Epidermal melanocyte (primary cell): ENCODE data around the gene DCDC2C.
"Not testable (repeated sequence)": the region's sequence is repeated elsewhere in the genome, so short reads cannot be mapped to it uniquely, and the experiment has no call there.

Experiments used
- DNase-seq: peaks from one replicate; pipeline ENCODE4 v3.0.0; 2011; ENCODE audit warnings: low spot score; ENCODE audit not compliant: insufficient read length

The DCDC2C gene

DNA sequence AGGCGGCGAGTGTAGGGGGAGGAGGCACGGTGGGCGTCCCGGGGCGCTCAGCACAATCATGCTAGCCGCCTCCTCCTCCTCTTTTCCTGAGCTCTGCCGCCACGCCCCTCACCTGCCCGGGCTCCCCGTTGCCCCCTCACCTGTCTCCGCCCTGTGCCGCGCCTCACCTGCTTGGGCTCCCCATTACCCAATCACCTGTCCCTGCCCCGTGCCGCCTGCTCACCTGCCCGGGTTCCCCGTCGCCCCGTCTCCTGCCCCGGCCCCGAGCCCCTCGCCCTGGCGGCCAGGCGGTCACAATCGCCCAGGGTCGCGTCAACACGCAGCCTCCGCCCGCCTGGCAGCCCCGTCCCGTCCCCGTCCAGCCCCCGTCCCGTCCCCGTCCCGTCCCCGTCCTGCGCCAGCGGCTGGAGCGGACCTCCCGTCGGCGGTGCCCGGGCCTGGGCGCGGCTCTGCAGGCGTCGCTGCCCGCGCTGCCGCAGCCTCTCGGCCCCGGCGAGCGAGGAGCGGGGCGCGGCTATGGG, at the start of gene DCDC2C:
DCDC2C (plus strand) TSS at position 340 of the 521 bp plus-strand sequence; CDS start at position 517, 177 bp downstream.
- DNase-seq = no peak

- DNase-seq = no peak
These were observed 49.4 kb upstream of the DCDC2C start for GRCh38 chr2:3654011-3654410.

GRCh38 chr2:3654531-3655225, 48.7 kb upstream of the DCDC2C start:
- DNase-seq = no peak

DNA sequence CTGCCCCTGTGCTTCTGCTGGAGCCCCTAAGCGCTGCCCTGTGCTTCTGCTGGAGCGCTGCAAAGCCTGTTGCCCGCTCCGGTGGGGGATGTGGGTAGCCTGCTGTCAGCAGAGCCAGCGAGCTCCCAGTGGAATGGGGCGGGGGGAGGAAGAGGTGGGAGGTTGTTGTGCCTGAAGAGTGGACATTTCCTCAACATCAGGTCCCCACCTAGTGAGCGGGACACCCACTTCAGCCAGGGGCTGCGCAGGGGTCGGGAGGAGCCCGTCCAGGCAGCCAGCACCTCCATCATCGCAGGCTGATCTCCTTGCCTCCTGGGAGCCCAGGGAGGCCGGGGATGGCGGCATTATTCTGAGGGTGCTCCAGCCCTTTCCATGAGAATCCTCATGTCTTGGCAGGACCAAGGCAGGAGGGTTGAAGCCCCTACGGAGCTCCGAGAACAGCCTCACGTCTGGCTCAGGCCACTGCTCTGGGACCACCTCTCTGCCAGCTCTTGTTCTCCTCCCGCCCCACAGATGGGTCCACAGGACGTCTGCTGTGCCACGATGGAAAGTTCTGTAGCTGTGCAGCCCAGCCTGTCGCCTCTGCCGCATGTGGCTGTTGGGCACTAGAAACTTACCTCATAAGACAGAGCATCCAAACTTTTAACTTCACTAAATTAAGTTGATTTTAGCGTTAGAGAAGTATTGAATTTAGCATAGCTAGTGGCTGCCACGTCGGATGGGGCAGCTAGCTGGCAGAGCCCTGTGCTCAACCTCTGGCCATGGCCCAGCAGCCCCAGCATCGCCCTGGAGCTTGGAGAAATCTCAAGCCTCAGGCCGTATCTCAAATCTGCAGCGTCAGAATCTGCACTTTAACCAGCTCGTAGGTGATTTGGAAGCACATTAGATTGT, 47.3 kb upstream of the DCDC2C start:
- no peak for DNase-seq

DNA sequence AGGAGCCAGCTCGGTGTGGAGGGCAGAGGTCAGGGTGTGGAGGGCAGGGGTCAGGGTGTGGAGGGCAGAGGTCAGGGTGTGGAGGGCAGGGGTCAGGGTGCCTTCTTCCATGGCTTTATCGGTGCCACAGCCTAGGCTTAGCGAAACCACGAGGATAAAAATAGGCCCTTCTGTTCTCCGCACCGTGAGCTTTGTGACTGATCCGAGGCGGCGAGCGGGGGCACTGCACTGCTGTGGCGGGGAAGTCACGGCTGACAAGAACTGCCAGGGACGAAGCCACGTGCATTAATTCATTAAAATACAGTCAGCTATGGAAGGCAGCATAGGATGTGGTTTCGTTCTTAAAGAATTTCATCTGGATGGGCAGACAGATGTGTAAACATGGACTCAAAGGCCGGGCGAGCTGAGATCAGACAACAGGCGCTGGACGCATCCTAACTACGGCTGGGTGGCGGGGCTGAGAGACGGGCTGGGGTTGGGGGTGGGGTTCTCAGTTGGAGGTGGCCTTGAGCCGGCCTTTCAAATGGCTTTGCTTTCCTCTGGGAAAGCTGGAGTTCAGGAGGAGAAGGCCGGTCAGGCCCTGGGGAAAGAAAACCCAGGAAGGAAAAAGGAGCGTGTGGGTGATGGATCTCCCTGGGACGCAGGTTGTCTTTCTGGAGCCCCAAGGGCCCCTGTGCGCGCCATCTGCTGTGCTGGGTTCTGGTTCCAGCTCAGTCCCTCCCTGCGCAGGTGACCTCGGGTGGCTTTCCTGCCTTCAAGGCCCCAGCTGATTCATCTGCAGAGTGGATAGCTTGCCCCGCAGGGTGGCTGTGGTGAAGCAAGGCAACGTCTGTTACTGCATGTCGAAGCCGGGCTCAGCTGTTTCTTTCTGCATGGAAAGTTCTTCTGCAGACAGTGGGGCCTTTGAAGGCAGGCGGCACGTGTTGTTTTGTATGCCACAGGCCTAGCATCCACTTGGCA, 46.3 kb upstream of the DCDC2C start:
- DNase-seq = peak; percentile 37

- no peak for DNase-seq
These were observed 45.5 kb upstream of the DCDC2C start, which contains the start of gene ALLC for GRCh38 chr2:3657881-3658280. Gene ALLC (plus strand): TSS chr2:3658200. CDS start chr2:3671158, 12,958 bp downstream.

- DNase-seq = no peak
These were observed 43.6 kb upstream of the DCDC2C start for GRCh38 chr2:3659447-3660432.

DNA sequence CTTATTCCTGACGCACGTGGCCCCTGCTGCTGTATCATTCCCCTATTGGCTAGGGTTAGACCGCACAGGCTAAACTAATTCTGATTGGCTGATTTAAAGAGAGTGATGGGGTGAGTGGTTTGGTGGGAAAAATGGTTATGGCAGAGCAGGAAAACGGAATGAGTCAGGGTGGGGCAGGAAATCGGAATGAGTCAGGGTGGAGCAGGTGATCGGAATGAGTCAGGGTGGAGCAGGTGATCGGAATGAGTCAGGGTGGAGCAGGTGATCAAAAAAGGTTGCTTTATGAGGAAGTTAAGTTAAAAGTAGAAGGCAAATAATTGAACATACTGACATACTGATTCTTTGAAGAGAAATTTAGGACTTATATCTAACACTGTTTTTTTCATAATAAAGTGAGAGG, 42.7 kb upstream of the DCDC2C start:
- not testable (repeated sequence) for DNase-seq

DNA sequence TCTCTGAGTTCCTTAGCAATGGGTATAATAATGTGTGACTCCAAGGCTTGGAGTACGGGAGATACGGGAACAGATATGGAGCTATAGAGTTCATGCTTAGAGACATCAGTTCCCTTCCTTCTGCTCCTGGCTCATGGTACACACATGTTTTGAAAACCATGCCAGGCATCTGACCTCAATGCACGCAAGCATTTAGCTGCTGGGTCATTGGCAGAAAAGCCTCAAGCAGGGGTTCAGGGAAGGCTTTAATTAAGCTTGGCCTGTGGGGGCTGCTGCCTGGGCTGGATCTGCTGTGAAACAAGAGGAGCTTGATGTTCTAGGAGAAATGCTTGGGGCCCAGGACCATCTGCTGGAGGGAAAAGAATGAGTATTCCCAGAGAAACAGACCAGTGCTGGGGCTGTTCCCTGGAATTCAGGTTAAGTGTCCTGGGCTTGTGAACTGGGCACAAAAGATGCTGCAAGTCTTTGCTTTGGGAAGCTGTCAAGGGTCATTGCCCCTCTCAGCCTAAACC, 42.2 kb upstream of the DCDC2C start:
- DNase-seq = no peak

- no peak for DNase-seq
These were observed 41.1 kb upstream of the DCDC2C start for GRCh38 chr2:3662239-3662638.

GRCh38 chr2:3664118-3664517, 39.3 kb upstream of the DCDC2C start:
- DNase-seq = no peak

DNA sequence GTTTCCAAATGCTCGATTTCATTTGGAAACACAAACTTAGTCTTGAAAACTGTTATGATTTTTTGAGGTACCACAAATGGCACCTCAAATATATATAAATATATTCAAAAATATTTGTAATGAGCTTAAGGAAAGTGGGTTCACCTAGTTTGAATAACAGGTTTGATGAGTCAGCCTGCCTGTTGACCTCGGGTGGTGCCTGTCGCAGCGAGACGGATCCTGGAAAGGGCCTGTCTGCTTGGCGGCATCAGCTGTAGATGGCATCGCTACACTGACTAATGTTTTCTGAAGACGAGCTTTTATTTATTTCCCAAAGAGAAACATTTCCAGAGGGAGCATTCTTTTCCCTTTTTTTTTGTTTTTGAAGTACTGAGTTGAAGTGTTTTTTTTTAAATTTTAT, 38.5 kb upstream of the DCDC2C start:
- DNase-seq = no peak

DNA sequence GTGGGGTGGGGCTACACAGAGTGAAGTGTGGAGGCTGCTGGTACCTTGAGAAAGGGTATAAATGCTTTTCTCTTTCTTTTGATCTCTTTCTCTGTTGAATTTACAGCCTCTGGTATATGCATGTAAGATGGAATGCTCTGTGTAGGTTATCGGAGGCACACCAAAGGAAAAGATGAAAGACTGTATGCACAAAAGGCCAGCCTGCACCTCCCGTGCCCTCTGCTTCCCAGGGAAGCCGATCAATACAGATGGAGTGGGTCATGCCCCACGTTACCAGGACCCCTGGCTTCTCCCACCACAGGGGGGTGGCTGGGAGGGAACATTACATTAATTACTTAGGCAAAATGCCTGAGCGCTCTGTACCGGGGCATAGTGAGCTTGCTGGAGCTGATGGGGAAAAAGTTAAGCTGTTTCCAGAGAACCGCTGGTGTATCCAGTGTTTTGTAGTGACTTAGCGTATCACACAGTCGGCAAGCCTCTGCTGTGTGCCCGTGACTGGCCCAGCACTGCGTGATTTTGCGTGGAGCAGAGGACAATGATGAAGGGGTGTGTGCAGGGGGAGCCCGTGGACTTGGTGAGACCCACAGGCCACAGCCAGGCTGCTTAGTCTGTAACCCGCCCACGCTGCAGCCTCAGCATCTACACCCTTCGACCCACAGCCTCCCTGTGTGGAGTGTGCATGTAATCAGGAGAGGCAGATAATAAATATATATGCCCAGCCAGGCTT, 37.3 kb upstream of the DCDC2C start:
- no peak for DNase-seq

GRCh38 chr2:3666613-3666975, 36.8 kb upstream of the DCDC2C start:
- DNase-seq = no peak

GRCh38 chr2:3667151-3667631, 36.2 kb upstream of the DCDC2C start:
- DNase-seq = no peak

GRCh38 chr2:3669656-3670055, 33.7 kb upstream of the DCDC2C start:
- DNase-seq = no peak

DNA sequence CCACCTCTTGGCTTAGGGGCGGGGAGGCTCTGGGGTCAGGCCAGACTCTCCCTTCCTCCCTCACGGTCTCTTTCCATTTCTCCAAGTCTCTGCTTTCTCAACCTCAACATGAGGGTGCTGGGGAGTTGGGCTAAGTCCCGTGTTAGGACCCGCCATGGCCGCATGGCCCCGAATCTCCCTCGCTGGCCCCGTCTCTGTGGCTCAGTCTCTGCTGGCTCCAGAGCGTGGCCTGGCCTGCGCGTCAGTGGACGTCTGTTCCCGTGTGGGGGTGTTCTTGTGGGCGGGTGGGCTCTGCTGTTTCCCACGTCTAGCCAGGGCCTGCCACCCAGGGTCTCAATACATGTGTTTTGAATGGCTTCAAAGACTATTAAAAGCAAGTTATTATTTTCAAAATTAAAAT, 33.0 kb upstream of the DCDC2C start:
- no peak for DNase-seq

DNA sequence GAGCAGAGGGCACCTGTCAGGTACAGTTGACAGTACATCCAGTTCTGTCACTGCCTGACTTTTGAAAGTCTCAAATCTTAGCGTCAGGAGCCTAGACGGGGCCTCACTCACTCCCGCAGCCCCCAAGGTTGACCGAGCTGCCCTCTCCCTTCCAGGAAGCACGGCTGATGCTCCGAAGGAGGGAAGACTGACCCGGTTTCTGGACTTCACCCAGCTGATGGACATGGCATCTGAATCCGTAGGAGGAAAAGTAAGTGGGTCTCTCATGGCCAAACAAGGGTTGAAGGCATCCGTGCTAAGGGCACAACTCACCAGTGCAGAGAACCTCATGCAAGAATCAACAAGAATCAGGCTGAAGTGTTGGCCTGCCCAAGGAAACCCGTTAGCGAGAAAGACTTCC, 32.4 kb upstream of the DCDC2C start:
- DNase-seq = no peak
